ENCODE measurements around the gene TBC1D22A. TPM values are rescaled to one million over a fixed set of nuclear protein-coding genes. Genes with fewer than 3 reads are reported as not detected.
"Not testable (repeated sequence)": the region's sequence is repeated elsewhere in the genome, so short reads cannot be mapped to it uniquely, and the experiment has no call there.

The TBC1D22A gene
- total RNA-seq, 6 donors from 2014 or later: 27.1 to 48.2 (median 35.3) TPM

GRCh38 chr22:46732041-46732379 lies 30.4 kb upstream of the TBC1D22A start:
- no peak for TF ChIP-seq EP300 (IDR thresholded peaks at IDR 0.05)
- no peak for TF ChIP-seq POLR2AphosphoS5 (IDR thresholded peaks at IDR 0.05)
- no peak for TF ChIP-seq POLR2A (IDR thresholded peaks at IDR 0.05)
- no peak for TF ChIP-seq CTCF (IDR thresholded peaks at IDR 0.05)
- ATAC-seq (ENCODE audit: low FRiP score in 2 of 2): no peak
- peaks cover 0 to 16% (median 5%) of the 10 kb centered on the region in 4 donors for H3K36me3 ChIP-seq
- no peak for DNase-seq
- 91 to 93% methylated on average over 14 of the region's 14 CpGs for WGBS, 2 donors
- H3K4me3 ChIP-seq: no peak overlapping the region
- H3K27ac ChIP-seq: peak overlapping the region; percentile 17 to 49 (median 26)
- H3K9me3 ChIP-seq: no peaks in the 10 kb centered on the region
- H3K27me3 ChIP-seq: no peaks in the 10 kb centered on the region
- peaks cover 43 to 57% (median 51%) of the 10 kb centered on the region in 4 donors for H3K4me1 ChIP-seq

- Histone ChIP-seq H3K36me3 (peaks cover 0 to 16% (median 5%) of the 10 kb centered on the region in 4 donors), H3K4me1 (peaks cover 48 to 58% (median 54%) of the 10 kb centered on the region in 4 donors), H3K4me3 (no peak overlapping the region), H3K27me3 (no peaks in the 10 kb centered on the region), H3K9me3 (no peaks in the 10 kb centered on the region), H3K27ac (no peak overlapping the region)
- ATAC-seq (ENCODE audit: low FRiP score in 2 of 2) (no peak), DNase-seq (no peak)
- no peak for TF ChIP-seq POLR2A (IDR thresholded peaks at IDR 0.05)
- no peak for TF ChIP-seq POLR2AphosphoS5 (IDR thresholded peaks at IDR 0.05)
- no peak for TF ChIP-seq EP300 (IDR thresholded peaks at IDR 0.05)
- TF ChIP-seq CTCF (IDR thresholded peaks at IDR 0.05): no peak
- 84 to 88% methylated on average over 7 of the region's 7 CpGs for WGBS, 2 donors
Measured at GRCh38 chr22:46732513-46732912, 29.9 kb upstream of the TBC1D22A start.

- H3K27me3 ChIP-seq; H3K9me3 ChIP-seq; ATAC-seq (ENCODE audit: low FRiP score in 2 of 2); DNase-seq; H3K36me3 ChIP-seq; H3K4me3 ChIP-seq: not testable (repeated sequence)
- H3K27ac ChIP-seq: peak overlapping the region in 3 of 4 donors; percentile 90 to 97 (median 94)
- peaks cover 52 to 67% (median 62%) of the 10 kb centered on the region in 4 donors for H3K4me1 ChIP-seq
- 50 to 52% methylated on average over 12 of the region's 12 CpGs for WGBS, 2 donors
Measured at GRCh38 chr22:46734213-46734722, 28.2 kb upstream of the TBC1D22A start.

- WGBS, 2 donors: 14 to 18% methylated on average over 10 to 12 of the region's 12 CpGs
- no peaks in the 10 kb centered on the region for H3K27me3 ChIP-seq
- peaks cover 52 to 71% (median 66%) of the 10 kb centered on the region in 4 donors for H3K4me1 ChIP-seq
- peak; percentile 75 to 80 for DNase-seq
- TF ChIP-seq POLR2A (IDR thresholded peaks at IDR 0.05) (peak in 1 of 4 donors; percentile 45), POLR2AphosphoS5 (IDR thresholded peaks at IDR 0.05) (peak in 1 of 2 donors; percentile 65), EP300 (IDR thresholded peaks at IDR 0.05) (no peak), CTCF (IDR thresholded peaks at IDR 0.05) (no peak)
- peak overlapping the region in 1 of 4 donors; percentile 10 for H3K4me3 ChIP-seq
- no peaks in the 10 kb centered on the region for H3K9me3 ChIP-seq
- peaks cover 0 to 9% (median 0%) of the 10 kb centered on the region in 4 donors for H3K36me3 ChIP-seq
- peak in 1 of 2 donors; percentile 61 for ATAC-seq (ENCODE audit: low FRiP score in 2 of 2)
- H3K27ac ChIP-seq: peak overlapping the region; percentile 89 to 97 (median 92)
Measured at GRCh38 chr22:46734830-46735453, 27.5 kb upstream of the TBC1D22A start.

- Histone ChIP-seq H3K4me3 (peak overlapping the region in 2 of 4 donors; percentile 85 to 95), H3K27me3 (no peaks in the 10 kb centered on the region), H3K27ac (peak overlapping the region; percentile 89 to 97 (median 92)), H3K9me3 (no peaks in the 10 kb centered on the region), H3K4me1 (peaks cover 52 to 66% (median 60%) of the 10 kb centered on the region in 4 donors), H3K36me3 (peaks cover 0 to 9% (median 0%) of the 10 kb centered on the region in 4 donors)
- WGBS, 2 donors: 69 to 85% methylated on average over 8 to 13 of the region's 13 CpGs
- no peak for ATAC-seq (ENCODE audit: low FRiP score in 2 of 2)
- no peak for TF ChIP-seq POLR2A (IDR thresholded peaks at IDR 0.05)
- TF ChIP-seq POLR2AphosphoS5 (IDR thresholded peaks at IDR 0.05): no peak
- TF ChIP-seq EP300 (IDR thresholded peaks at IDR 0.05): no peak
- no peak for TF ChIP-seq CTCF (IDR thresholded peaks at IDR 0.05)
- no peak for DNase-seq
Measured at GRCh38 chr22:46735747-46736608, 26.5 kb upstream of the TBC1D22A start.

Data from upper lobe of left lung (tissue), 6 donors.